GM21360 (cell line): ENCODE data around the gene MACROD2.

ENCODE experiments used
- ATAC-seq: cut with Tn5 transposase; IDR thresholded peaks from one replicate; pipeline ENCODE4 v1.9.1; 2021; ENCODE audit warnings: mild to moderate bottlenecking, moderate library complexity; ENCODE audit not compliant: unreplicated experiment

MACROD2 gene

GRCh38 chr20:14401479-14402138 lies 406.3 kb downstream of the MACROD2 start:
- no peak for ATAC-seq

DNA sequence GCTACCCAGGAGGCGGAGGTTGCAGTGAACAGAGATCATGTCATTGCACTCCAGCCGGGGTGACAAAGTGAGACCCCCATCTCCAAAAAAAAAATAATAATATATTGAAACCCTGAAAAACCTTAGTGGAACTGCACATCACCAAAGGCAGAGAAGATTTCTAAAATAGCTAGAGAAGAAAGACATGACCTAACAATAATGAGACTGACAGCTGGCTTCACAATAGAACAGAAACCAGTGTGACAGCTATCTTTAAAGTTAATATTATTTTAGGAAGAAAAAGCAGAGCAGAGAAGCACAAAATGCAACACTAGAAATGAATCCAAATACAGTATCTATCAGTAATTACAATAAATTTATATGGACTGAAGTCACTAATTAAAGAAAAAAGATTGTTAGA lies 409.2 kb downstream of the MACROD2 start:
- no peak for ATAC-seq

- no peak for ATAC-seq
Measured at GRCh38 chr20:14406495-14406894, 411.2 kb downstream of the MACROD2 start.

GRCh38 chr20:14407336-14407735 lies 412.0 kb downstream of the MACROD2 start:
- no peak for ATAC-seq

DNA sequence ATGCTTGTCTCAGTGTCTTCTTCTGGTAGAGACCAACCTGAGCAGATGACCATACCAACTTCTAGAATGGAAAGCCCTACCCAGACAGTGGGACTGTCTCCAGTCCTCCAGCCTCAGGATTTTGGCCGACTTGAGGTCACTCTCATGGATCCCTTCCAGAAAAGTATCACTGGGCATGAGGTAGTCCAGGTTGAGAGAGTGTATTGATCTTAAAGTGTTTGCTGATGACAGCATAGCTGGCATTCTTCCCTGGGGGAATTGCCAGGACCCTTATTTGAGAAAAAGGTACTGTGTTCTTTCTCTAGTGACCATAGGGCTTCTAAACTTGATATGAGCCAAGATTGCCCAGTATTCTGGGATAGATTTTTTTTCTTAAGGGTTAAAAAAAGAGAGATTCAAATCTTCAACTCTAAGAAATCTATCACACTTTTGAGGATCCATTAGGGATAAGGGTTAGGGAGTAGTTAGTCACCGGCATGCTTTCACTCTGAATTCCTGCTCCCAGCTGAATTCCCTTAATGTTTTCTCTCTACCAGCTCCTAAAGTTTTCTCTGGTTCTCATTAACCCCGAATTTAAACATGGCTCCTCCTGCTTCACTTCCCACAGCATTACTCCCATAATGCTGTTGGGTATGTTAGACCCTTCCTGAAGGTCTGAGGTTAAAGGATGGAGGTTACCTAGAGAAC lies 415.7 kb downstream of the MACROD2 start:
- ATAC-seq, result no peak

DNA sequence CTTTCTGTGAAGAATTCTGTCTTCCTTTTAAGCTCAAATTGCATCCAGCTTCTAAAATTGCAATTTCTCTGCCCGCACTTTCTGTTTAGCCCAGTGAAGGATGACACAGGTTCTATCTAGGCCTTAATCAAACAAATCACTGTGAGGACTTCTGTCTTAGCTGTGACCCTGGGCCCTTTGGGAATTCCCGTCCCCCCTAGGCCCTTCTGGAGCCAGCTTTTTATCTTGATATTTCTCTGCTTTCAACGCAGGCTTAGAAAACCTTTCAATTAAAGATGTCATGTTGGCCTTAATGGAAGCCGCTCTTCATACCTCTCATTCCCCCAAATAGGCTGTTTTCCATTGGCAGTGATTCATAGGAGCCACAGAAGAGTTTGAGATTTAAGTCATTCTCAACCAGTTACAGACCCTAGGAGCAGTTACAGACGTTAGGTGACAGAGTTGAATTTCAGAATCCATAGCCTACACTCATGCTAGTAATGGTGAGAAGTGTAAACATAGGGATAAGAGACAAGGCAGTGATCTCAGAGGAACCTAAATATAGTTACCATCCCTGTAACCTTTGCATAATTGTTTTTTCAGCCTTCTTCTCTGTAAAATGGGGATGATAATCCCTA lies 416.9 kb downstream of the MACROD2 start:
- no peak for ATAC-seq

- no peak for ATAC-seq
Measured at GRCh38 chr20:14413835-14414234, 418.5 kb downstream of the MACROD2 start.

DNA sequence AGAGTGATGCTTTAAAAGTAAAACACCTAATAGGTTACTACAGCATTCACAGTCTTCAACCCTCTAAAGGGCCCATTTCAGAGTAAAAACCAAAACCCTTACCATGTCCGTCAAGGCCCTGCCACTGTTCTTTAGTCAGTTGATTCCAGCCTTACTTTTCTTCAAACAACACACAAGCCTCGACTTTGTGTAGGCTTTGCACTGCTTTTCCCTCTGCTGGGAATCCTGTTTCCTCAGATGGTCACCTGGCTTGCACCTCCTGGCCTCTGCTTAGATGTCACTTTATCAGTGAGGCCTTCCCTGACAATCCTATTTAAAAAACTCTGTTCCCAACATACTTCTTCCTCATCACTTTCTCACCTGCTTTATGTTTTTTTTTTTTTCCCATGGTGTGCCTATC lies 419.2 kb downstream of the MACROD2 start:
- ATAC-seq, result no peak

DNA sequence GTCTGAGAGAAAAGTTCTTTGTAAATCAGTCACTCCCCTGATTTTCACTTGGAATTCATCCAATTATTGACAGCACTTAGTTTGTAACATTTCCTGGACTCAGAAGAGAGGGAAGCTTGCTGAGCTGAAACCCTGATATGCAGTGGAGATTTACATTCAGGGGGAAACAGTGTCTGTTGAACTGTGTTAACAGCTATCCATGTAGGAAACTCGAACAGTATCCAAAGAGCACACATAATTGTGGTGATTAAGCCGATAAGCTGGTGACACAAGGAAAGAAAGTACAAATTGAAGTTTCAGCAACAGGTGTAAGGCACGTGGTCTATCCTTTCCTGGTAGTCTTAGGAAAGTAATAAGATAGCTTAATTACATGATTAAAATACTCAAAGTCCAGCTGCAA lies 420.2 kb downstream of the MACROD2 start:
- no peak for ATAC-seq

GRCh38 chr20:14418376-14418775 lies 423.1 kb downstream of the MACROD2 start:
- ATAC-seq, result no peak

- ATAC-seq, result no peak
Measured at GRCh38 chr20:14422892-14423291, 427.6 kb downstream of the MACROD2 start.

- no peak for ATAC-seq
Measured at GRCh38 chr20:14431568-14431967, 436.3 kb downstream of the MACROD2 start.

GRCh38 chr20:14432085-14432484 lies 436.8 kb downstream of the MACROD2 start:
- ATAC-seq, result no peak

GRCh38 chr20:14432597-14432996 lies 437.3 kb downstream of the MACROD2 start:
- no peak for ATAC-seq

- ATAC-seq, result no peak
Measured at GRCh38 chr20:14434384-14435136, 439.2 kb downstream of the MACROD2 start.

- no peak for ATAC-seq
Measured at GRCh38 chr20:14441201-14441600, 445.9 kb downstream of the MACROD2 start.

DNA sequence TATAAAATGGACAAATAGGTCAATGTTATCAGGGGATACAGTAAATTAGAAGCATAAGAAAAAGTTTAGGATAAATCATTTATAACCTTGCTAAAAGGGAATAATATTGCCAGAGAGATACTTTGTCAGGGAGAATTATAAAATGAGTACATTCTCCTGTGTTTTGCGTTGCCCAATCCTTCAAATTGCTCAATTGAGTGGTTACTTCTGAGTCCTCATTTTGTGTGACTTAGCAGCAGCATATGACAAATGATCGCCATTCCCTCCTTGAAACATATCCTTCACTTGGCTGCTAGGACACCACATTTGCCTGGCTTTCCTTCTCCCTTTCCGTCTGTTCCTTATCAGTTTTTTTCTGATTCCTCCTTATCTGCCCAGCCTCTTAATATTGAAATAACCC lies 448.8 kb downstream of the MACROD2 start:
- no peak for ATAC-seq

DNA sequence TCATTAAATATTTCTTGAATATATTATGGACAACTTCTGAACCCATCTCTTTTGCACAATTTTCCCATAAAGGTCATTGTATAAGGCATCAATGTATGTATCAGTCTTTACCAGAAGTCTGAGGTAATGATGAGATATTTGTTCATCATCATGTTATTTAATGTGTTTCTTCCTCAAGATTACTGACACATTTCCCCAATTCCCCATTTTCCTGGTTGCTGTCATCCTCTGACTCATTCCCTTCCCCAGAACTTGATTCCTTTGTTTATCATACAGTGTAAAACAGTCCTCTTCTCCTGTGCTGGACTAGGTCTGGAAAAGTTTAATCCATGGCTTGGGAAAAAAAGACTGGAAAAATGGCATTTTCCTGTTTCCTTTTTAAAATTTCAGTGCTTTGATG lies 450.0 kb downstream of the MACROD2 start:
- ATAC-seq, result no peak

GRCh38 chr20:14445902-14446301 lies 450.6 kb downstream of the MACROD2 start:
- no peak for ATAC-seq

GRCh38 chr20:14446446-14446845 lies 451.1 kb downstream of the MACROD2 start:
- ATAC-seq, result no peak

DNA sequence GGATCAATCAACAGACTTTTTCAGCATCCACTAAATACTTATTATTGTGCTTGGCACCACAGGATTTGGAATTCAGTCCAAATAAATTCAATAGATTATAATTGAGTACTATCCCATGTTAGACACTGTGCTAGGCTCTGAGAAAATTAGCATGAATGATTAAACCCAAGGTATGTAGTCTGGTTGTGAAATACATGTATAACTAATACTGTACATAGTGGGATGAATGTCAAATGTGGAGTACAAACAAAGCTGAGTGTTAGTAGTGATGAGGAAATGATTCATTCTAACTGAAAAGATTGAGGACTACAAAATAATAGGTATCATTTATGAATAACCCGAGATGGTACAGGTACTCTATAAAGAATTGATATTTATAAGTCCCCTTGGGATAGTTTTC lies 454.0 kb downstream of the MACROD2 start:
- no peak for ATAC-seq

- no peak for ATAC-seq
Measured at GRCh38 chr20:14450256-14450655, 454.9 kb downstream of the MACROD2 start.
